ENCODE data around the gene KLK13. TPM values are rescaled to one million over a fixed set of nuclear protein-coding genes. Genes with fewer than 3 reads are reported as not detected.

The KLK13 gene
- polyA plus RNA-seq, 1 donor (not counting 4 experiments of a cell fraction or from before 2014, with no cell fraction given), result 2.0 TPM

DNA sequence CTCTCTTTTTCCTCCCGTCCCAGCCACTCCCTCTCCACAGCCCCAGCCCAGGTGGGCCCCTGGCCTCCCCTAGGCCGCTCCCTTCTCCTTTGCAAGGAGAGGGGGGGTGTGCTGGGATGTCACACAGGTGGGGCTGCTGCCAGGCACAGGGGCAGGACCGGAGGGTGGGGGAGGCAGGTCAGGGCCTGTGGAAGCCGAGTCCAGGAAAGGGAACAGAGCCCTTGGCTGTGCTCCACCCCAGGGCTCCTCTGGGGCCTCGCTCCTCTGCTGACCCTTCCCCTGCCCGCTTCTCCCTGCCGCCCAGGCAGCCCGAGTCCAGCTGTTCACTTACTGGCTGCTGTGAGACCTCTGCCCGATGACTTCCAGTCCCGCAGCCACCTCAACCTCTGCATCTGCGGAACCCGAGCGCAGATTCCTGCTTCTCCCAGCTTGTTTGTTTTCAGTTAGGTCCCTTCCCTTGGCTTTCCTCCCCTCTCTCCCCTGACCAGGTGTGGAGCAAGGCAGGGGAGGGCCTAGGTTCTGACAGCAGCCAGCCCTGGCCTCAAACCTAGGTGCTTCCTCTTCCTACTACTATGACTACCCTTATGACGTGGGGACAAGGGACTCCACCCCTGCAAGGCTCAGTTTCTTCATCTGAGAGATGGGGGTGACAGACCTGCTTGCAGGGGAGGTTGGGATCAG lies 37.6 kb downstream of the KLK13 start:
- H3K9ac ChIP-seq (ENCODE audit: control insufficient read depth, extremely low read depth, insufficient read depth, low read length), result no peak overlapping the region
- peaks cover 18% of the 10 kb centered on the region for H3K4me1 ChIP-seq (ENCODE audit: control insufficient read depth, extremely low read depth, insufficient read depth, low read length)
- no peaks in the 10 kb centered on the region for H3K9me3 ChIP-seq (ENCODE audit: control insufficient read depth, low read depth, low read length)
- TF ChIP-seq, protein P1, sequence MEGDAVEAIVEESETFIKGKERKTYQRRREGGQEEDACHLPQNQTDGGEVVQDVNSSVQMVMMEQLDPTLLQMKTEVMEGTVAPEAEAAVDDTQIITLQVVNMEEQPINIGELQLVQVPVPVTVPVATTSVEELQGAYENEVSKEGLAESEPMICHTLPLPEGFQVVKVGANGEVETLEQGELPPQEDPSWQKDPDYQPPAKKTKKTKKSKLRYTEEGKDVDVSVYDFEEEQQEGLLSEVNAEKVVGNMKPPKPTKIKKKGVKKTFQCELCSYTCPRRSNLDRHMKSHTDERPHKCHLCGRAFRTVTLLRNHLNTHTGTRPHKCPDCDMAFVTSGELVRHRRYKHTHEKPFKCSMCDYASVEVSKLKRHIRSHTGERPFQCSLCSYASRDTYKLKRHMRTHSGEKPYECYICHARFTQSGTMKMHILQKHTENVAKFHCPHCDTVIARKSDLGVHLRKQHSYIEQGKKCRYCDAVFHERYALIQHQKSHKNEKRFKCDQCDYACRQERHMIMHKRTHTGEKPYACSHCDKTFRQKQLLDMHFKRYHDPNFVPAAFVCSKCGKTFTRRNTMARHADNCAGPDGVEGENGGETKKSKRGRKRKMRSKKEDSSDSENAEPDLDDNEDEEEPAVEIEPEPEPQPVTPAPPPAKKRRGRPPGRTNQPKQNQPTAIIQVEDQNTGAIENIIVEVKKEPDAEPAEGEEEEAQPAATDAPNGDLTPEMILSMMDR (optimal IDR thresholded peaks at IDR 0.05 in 1 of 3, IDR thresholded peaks at IDR 0.05 in 1 of 3, conservative IDR thresholded peaks at IDR 0.05 in 1 of 3; ENCODE audit: extremely low read depth in 1 of 3, insufficient read depth in 2 of 3, low read length in 3 of 3), result no peak
- no peak for TF ChIP-seq EZH2 (IDR thresholded peaks at IDR 0.05; ENCODE audit: low read length)
- no peak overlapping the region for H3K27ac ChIP-seq (ENCODE audit: control insufficient read depth, insufficient read depth, low read length)
- dilution Hi-C loops (cut with MboI; ENCODE audit: extremely low pct_ligation_motif_present, low sequenced_read_pairs), result no loop called here
- H3K79me2 ChIP-seq (ENCODE audit: control insufficient read depth, insufficient read depth, low read length), result no peaks in the 10 kb centered on the region
- H2AFZ ChIP-seq (ENCODE audit: control insufficient read depth, low read length), result peak overlapping the region; percentile 41
- no peaks in the 10 kb centered on the region for H3K9me1 ChIP-seq (ENCODE audit: control insufficient read depth, extremely low read depth, insufficient read depth, low read length)
- no peaks in the 10 kb centered on the region for H4K20me1 ChIP-seq (ENCODE audit: control insufficient read depth, extremely low read depth, insufficient read depth, low read length)
- H3K36me3 ChIP-seq (ENCODE audit: control insufficient read depth in 2 of 2, extremely low read depth in 1 of 2, insufficient read depth in 2 of 2, low read length in 2 of 2), result peaks cover 0 to 5% of the 10 kb centered on the region in 2 experiments
- peak overlapping the region; percentile 33 for H3K4me2 ChIP-seq (ENCODE audit: control insufficient read depth, extremely low read depth, insufficient read depth, low read depth, low read length)
- peak overlapping the region in 1 of 3 experiments; percentile 44 for H3K4me3 ChIP-seq (ENCODE audit: control insufficient read depth in 2 of 3, extremely low read depth in 1 of 3, insufficient read depth in 2 of 3, low read depth in 1 of 3, low read length in 3 of 3)
- H3K27me3 ChIP-seq (ENCODE audit: control insufficient read depth, extremely low read depth, insufficient read depth, low read length), result peaks cover 11% of the 10 kb centered on the region
- FAIRE-seq, result no peak
- DNase-seq (ENCODE audit: low read depth, low spot score), result no peak

DNA sequence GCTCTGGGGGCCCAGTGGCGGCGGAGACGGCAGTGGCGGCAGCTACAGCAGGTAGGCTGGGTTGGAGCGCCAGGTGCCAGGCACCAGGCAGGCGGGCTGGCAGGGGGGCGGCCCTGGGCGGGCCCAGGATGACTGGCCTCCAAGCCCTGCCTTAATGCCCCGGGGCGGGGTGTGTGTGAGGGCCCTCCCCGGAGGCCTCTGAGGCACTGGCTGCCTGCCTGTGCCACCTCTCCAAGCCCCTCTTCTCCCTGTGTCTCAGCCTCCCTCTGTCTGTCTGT lies 38.4 kb downstream of the KLK13 start, which contains the start of gene KLK11:
Gene KLK11 (minus strand): TSS at position 63 of the 278 bp plus-strand sequence. CDS start 985 bp downstream, outside the sequence.
- FAIRE-seq, result no peak
- dilution Hi-C loops (cut with MboI; ENCODE audit: extremely low pct_ligation_motif_present, low sequenced_read_pairs), result no loop called here
- Histone ChIP-seq H3K9me3 (ENCODE audit: control insufficient read depth, low read depth, low read length) (no peaks in the 10 kb centered on the region), H3K4me2 (ENCODE audit: control insufficient read depth, extremely low read depth, insufficient read depth, low read depth, low read length) (peak within 1 kb of the TSS; percentile 33), H3K79me2 (ENCODE audit: control insufficient read depth, insufficient read depth, low read length) (no peaks in the 10 kb centered on the region), H3K36me3 (ENCODE audit: control insufficient read depth in 2 of 2, extremely low read depth in 1 of 2, insufficient read depth in 2 of 2, low read length in 2 of 2) (peaks cover 0 to 5% of the 10 kb centered on the region in 2 experiments), H3K27me3 (ENCODE audit: control insufficient read depth, extremely low read depth, insufficient read depth, low read length) (peaks cover 11% of the 10 kb centered on the region), H3K9ac (ENCODE audit: control insufficient read depth, extremely low read depth, insufficient read depth, low read length) (no peak within 1 kb of the TSS), H2AFZ (ENCODE audit: control insufficient read depth, low read length) (peak within 1 kb of the TSS; percentile 41), H3K4me3 (ENCODE audit: control insufficient read depth in 2 of 3, extremely low read depth in 1 of 3, insufficient read depth in 2 of 3, low read depth in 1 of 3, low read length in 3 of 3) (peak within 1 kb of the TSS in 1 of 3 experiments; percentile 44), H4K20me1 (ENCODE audit: control insufficient read depth, extremely low read depth, insufficient read depth, low read length) (no peaks in the 10 kb centered on the region), H3K4me1 (ENCODE audit: control insufficient read depth, extremely low read depth, insufficient read depth, low read length) (peaks cover 18% of the 10 kb centered on the region), H3K27ac (ENCODE audit: control insufficient read depth, insufficient read depth, low read length) (no peak within 1 kb of the TSS), H3K9me1 (ENCODE audit: control insufficient read depth, extremely low read depth, insufficient read depth, low read length) (no peaks in the 10 kb centered on the region)
- DNase-seq (ENCODE audit: low read depth, low spot score), result no peak
- TF ChIP-seq, protein P1 (optimal IDR thresholded peaks at IDR 0.05 in 1 of 3, IDR thresholded peaks at IDR 0.05 in 1 of 3, conservative IDR thresholded peaks at IDR 0.05 in 1 of 3; ENCODE audit: extremely low read depth in 1 of 3, insufficient read depth in 2 of 3, low read length in 3 of 3), result no peak
- no peak for TF ChIP-seq EZH2 (IDR thresholded peaks at IDR 0.05; ENCODE audit: low read length)

Measured in keratinocyte (primary cell).